SU-DHL-6 (cell line): ENCODE data around the gene LZIC.

ENCODE experiments used
- H2AFZ ChIP-seq: fragments of 200-600 bp; sonication (generic); 2 replicates; pipeline ENCODE4 v1.6.1; 2014; ENCODE audit warnings: low read depth, mild to moderate bottlenecking, moderate library complexity, mixed read lengths, antibody characterized with exemption, low read length; ENCODE audit not compliant: severe bottlenecking
- H3F3A ChIP-seq: fragments of 200-600 bp; shearing (Covaris generic); 2 replicates; pipeline ENCODE4 v1.6.0; 2016; ENCODE audit warnings: antibody characterized with exemption, mild to moderate bottlenecking; ENCODE audit not compliant: insufficient read depth
- H3K27ac ChIP-seq: fragments of 200-600 bp; sonication (generic); 2 replicates; pipeline ENCODE4 v1.5.1; 2016; ENCODE audit warnings: low read depth, mild to moderate bottlenecking, low read length, moderate library complexity, mixed read lengths
- H3K27me3 ChIP-seq: fragments of 200-600 bp; sonication (generic), shearing (Covaris generic); 2 replicates; pipeline ENCODE4 v1.6.0; 2014; ENCODE audit warnings: mild to moderate bottlenecking, low read length
- H3K36me3 ChIP-seq: fragments of 200-600 bp; sonication (generic); 2 replicates; pipeline ENCODE4 v1.6.1; 2014; ENCODE audit warnings: mild to moderate bottlenecking, low read length, mixed read lengths
- H3K4me2 ChIP-seq: fragments of 300-600, 200-600 bp; shearing (Covaris generic), sonication (generic); 2 replicates; pipeline ENCODE4 v1.6.0; 2014; ENCODE audit warnings: low read length, low read depth, mild to moderate bottlenecking; ENCODE audit not compliant: poor library complexity, severe bottlenecking
- H3K4me3 ChIP-seq: fragments of 200-600 bp; sonication (generic); 2 replicates; pipeline ENCODE4 v1.5.1; 2014; ENCODE audit warnings: antibody characterized with exemption, low read length, mild to moderate bottlenecking, mixed read lengths; ENCODE audit not compliant: insufficient read depth, poor library complexity, severe bottlenecking
- H3K79me2 ChIP-seq: fragments of 200-600 bp; sonication (generic); 2 replicates; pipeline ENCODE4 v1.6.1; 2014; ENCODE audit warnings: mild to moderate bottlenecking, low read length, moderate library complexity; ENCODE audit not compliant: insufficient read depth
- H3K9ac ChIP-seq: fragments of 200-600 bp; sonication (generic); 2 replicates; pipeline ENCODE4 v1.7.0; 2014; ENCODE audit warnings: mild to moderate bottlenecking, low read length
- H3K9me2 ChIP-seq: fragments of 200-600 bp; sonication (generic); replicated peaks from 2 replicates; pipeline ENCODE4 v1.6.1; 2014; ENCODE audit warnings: low read length; ENCODE audit not compliant: insufficient read depth
- H3K9me3 ChIP-seq: fragments of 200-600 bp; sonication (generic); 2 replicates; pipeline ENCODE4 v1.6.1; 2014; ENCODE audit warnings: low read length, mixed read lengths; ENCODE audit not compliant: insufficient read depth
- H4K20me1 ChIP-seq: fragments of 200-600 bp; sonication (generic); 2 replicates; pipeline ENCODE4 v1.6.1; 2014; ENCODE audit warnings: low read depth, mild to moderate bottlenecking, antibody characterized with exemption, low read length, moderate library complexity, mixed read lengths
- EZH2phosphoT487 ChIP-seq: fragments of 200-600 bp; sonication (generic), shearing (Covaris generic); conservative IDR thresholded peaks from 2 replicates; pipeline ENCODE4 v1.6.1; 2018; ENCODE audit warnings: mild to moderate bottlenecking, antibody characterized with exemption, low read length, moderate library complexity, mixed read lengths
- TF ChIP-seq, protein P1 (sequence below): fragments of 200-600 bp; sonication (generic); IDR thresholded peaks from one replicate; pipeline ENCODE4 v1.5.1; 2017; ENCODE audit warnings: antibody characterized with exemption, mild to moderate bottlenecking, low read length, moderate library complexity; ENCODE audit not compliant: insufficient read depth, poor library complexity, severe bottlenecking

The LZIC gene

DNA sequence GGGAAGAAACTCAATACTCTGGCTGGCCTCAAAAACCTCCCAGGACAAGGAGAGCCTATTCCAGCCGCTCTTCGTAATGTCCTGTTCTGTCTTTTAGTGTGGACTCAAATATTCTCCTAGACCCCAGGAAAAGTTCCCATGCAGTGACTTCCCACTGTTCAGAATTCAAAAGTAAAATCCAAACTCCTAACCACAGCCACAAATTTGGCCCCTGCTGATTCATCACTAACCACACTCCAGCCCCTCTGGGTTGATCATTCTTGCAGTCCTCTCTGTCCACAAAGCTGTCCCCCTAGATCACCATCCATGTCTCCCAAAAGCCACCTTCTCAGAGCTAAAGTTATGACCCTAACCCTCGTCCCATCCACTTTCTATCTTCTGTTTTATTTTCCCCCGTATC is 38.2 kb downstream of the LZIC start:
- Histone ChIP-seq H3K4me3 (no peak overlapping the region), H3K36me3 (no peaks in the 10 kb centered on the region), H3K9me3 (no peaks in the 10 kb centered on the region), H3K4me2 (no peak overlapping the region), H3F3A (peaks cover 5% of the 10 kb centered on the region; the same call in 1 of the 2 replicates), H2AFZ (no peak overlapping the region), H3K9me2 (no peaks in the 10 kb centered on the region), H3K27ac (no peak overlapping the region), H3K27me3 (no peaks in the 10 kb centered on the region), H3K79me2 (no peaks in the 10 kb centered on the region), H4K20me1 (no peaks in the 10 kb centered on the region), H3K9ac (no peak overlapping the region)
- no peak for TF ChIP-seq EZH2phosphoT487
- TF ChIP-seq, protein P1, sequence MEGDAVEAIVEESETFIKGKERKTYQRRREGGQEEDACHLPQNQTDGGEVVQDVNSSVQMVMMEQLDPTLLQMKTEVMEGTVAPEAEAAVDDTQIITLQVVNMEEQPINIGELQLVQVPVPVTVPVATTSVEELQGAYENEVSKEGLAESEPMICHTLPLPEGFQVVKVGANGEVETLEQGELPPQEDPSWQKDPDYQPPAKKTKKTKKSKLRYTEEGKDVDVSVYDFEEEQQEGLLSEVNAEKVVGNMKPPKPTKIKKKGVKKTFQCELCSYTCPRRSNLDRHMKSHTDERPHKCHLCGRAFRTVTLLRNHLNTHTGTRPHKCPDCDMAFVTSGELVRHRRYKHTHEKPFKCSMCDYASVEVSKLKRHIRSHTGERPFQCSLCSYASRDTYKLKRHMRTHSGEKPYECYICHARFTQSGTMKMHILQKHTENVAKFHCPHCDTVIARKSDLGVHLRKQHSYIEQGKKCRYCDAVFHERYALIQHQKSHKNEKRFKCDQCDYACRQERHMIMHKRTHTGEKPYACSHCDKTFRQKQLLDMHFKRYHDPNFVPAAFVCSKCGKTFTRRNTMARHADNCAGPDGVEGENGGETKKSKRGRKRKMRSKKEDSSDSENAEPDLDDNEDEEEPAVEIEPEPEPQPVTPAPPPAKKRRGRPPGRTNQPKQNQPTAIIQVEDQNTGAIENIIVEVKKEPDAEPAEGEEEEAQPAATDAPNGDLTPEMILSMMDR, result no peak

DNA sequence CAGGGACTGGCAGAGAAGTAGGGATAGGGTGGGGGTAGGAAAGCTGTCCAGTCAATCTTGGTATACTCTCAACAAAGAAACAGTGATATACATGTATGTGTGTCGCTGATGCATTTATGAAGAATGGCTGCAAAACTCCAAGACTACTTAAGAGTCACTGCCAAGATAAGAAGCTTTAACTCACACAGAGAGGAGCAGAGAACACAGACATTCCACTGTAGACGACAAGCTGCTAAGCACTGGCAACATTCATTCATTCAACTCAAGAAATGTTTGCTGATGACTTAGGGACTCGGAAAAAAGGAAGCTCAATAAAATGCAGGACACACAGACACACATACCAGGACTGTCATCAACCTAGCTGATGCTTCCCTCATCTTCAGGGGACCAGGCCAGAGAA is 38.6 kb downstream of the LZIC start:
- no peak overlapping the region for H3K9ac ChIP-seq
- H3K4me2 ChIP-seq, result no peak overlapping the region
- TF ChIP-seq, protein P1, result no peak
- TF ChIP-seq EZH2phosphoT487, result no peak
- H3K79me2 ChIP-seq, result no peaks in the 10 kb centered on the region
- H3K4me3 ChIP-seq, result no peak overlapping the region
- no peaks in the 10 kb centered on the region for H3K9me2 ChIP-seq
- H4K20me1 ChIP-seq, result no peaks in the 10 kb centered on the region
- no peaks in the 10 kb centered on the region for H3K36me3 ChIP-seq
- H3K27me3 ChIP-seq, result no peaks in the 10 kb centered on the region
- H3K9me3 ChIP-seq, result no peaks in the 10 kb centered on the region
- no peak overlapping the region for H3K27ac ChIP-seq
- no peak overlapping the region for H2AFZ ChIP-seq
- peaks cover 5% of the 10 kb centered on the region; the same call in 1 of the 2 replicates for H3F3A ChIP-seq

DNA sequence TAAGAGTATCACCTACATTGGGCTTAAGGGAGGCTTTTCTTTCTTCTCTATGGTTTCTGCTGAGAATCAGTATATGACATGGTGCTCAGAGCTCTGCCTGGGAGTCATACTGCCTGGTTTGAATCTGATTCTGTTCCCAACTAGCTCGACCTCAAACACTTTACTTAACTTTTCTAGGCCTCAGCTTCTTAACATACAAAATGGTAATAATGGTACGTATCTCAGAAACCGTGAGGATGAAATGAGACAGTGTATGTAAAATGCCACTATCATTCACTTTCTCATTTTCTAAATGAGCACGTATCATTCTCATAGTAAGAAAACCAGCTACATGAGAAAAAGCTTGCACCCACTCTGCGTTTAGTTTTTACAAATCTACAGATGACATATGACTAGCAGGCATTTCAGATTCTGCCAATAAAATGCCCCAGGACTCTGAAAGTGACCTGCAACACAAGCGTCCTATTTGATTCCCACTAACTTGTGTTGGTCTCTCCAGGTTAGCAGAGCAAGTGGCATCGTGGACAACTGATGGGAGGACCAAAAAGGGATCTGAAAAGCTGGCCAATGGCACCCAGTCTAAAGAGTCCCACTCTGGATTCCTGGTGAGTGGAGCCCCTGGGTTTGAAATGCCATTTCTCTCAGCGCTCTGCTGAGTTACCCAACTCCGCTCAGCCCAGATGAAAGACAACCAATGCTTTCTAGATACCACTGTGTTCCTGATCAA is 39.2 kb downstream of the LZIC start:
- no peaks in the 10 kb centered on the region for H3K9me3 ChIP-seq
- no peaks in the 10 kb centered on the region for H3F3A ChIP-seq
- no peaks in the 10 kb centered on the region for H3K27me3 ChIP-seq
- TF ChIP-seq, protein P1, result no peak
- TF ChIP-seq EZH2phosphoT487, result no peak
- H3K9ac ChIP-seq, result no peak overlapping the region
- no peak overlapping the region for H3K4me3 ChIP-seq
- H3K36me3 ChIP-seq, result no peaks in the 10 kb centered on the region
- H3K9me2 ChIP-seq, result no peaks in the 10 kb centered on the region
- H4K20me1 ChIP-seq, result no peaks in the 10 kb centered on the region
- no peaks in the 10 kb centered on the region for H3K79me2 ChIP-seq
- no peak overlapping the region for H2AFZ ChIP-seq
- no peak overlapping the region for H3K4me2 ChIP-seq
- H3K27ac ChIP-seq, result no peak overlapping the region
